Stimulated activated naive CD8-positive, alpha-beta T cell treated with anti-CD3 and anti-CD28 coated beads, Interleukin-15, amount 100 ng/mL, for 72 hours (primary cell): Measurements from ENCODE around the gene ATP5ME.

ENCODE experiments used
- ATAC-seq: fragments of 150-1000 bp; cut with Tn5 transposase; 2 replicates; pipeline ENCODE4 v1.10.0; 2021; ENCODE audit warnings: mild to moderate bottlenecking, moderate library complexity
- DNase-seq, 2 donors: peaks; one replicate each; pipeline ENCODE4 v3.0.0; 2021 to 2022
- H3K27ac Mint-ChIP-seq, 2 donors: one replicate each; pipeline ENCODE4 v1.8.0; 2022; ENCODE audit warnings: mild to moderate bottlenecking in 2 of 2, mixed read lengths in 2 of 2, moderate library complexity in 2 of 2
- H3K27me3 Mint-ChIP-seq: one replicate; pipeline ENCODE4 v1.8.0; 2022; ENCODE audit warnings: mixed read lengths
- H3K4me1 Mint-ChIP-seq: one replicate; pipeline ENCODE4 v1.8.0; 2022; ENCODE audit warnings: mild to moderate bottlenecking, mixed read lengths
- H3K4me3 Mint-ChIP-seq, 2 donors: one replicate each; pipeline ENCODE4 v1.8.0; 2022; ENCODE audit warnings: mild to moderate bottlenecking in 2 of 2, mixed read lengths in 2 of 2, moderate library complexity in 1 of 2
- H3K9me3 Mint-ChIP-seq, 2 donors: one replicate each; pipeline ENCODE4 v1.8.0; 2022; ENCODE audit warnings: mixed read lengths in 2 of 2

Gene ATP5ME

GRCh38 chr4:689723-690122 lies 15.6 kb upstream of the ATP5ME start:
- Mint-ChIP-seq H3K9me3 (no peaks in the 10 kb centered on the region), H3K4me1 (peaks cover 4% of the 10 kb centered on the region), H3K4me3 (no peak overlapping the region), H3K27ac (peak overlapping the region in 1 of 2 donors; percentile 34), H3K27me3 (peaks cover 48% of the 10 kb centered on the region)
- ATAC-seq (no peak), DNase-seq (no peak)

- DNase-seq (no peak), ATAC-seq (peak; percentile 37)
- no peaks in the 10 kb centered on the region for H3K9me3 Mint-ChIP-seq
- H3K4me3 Mint-ChIP-seq, result peak within 1 kb of the TSS; percentile 32 to 61
- peak within 1 kb of the TSS; percentile 29 to 34 for H3K27ac Mint-ChIP-seq
- peaks cover 4% of the 10 kb centered on the region for H3K4me1 Mint-ChIP-seq
- peaks cover 48% of the 10 kb centered on the region for H3K27me3 Mint-ChIP-seq
These were observed 15.0 kb upstream of the ATP5ME start, which contains the start of gene SLC49A3 for GRCh38 chr4:688854-689681. TSS of gene SLC49A3 (minus strand) at chr4:689151. CDS start at chr4:689127, 24 bp downstream.

- H3K4me3 Mint-ChIP-seq, result peak overlapping the region; percentile 32 to 61
- peaks cover 40% of the 10 kb centered on the region for H3K27me3 Mint-ChIP-seq
- peak overlapping the region in 1 of 2 donors; percentile 29 for H3K27ac Mint-ChIP-seq
- H3K4me1 Mint-ChIP-seq, result peaks cover 13% of the 10 kb centered on the region
- no peaks in the 10 kb centered on the region for H3K9me3 Mint-ChIP-seq
- DNase-seq (no peak), ATAC-seq (peak; percentile 19)
These were observed 14.1 kb upstream of the ATP5ME start for GRCh38 chr4:687971-688853.

GRCh38 chr4:687048-687970 lies 13.2 kb upstream of the ATP5ME start:
- Mint-ChIP-seq H3K4me3 (no peak overlapping the region), H3K4me1 (peaks cover 20% of the 10 kb centered on the region), H3K27me3 (peaks cover 41% of the 10 kb centered on the region), H3K9me3 (no peaks in the 10 kb centered on the region), H3K27ac (peak overlapping the region in 1 of 2 donors; percentile 14)
- no peak for ATAC-seq
- no peak for DNase-seq

- Mint-ChIP-seq H3K4me3 (no peak overlapping the region), H3K9me3 (no peaks in the 10 kb centered on the region), H3K4me1 (peaks cover 20% of the 10 kb centered on the region), H3K27me3 (peaks cover 41% of the 10 kb centered on the region), H3K27ac (no peak overlapping the region)
- ATAC-seq (no peak), DNase-seq (no peak)
These were observed 12.5 kb upstream of the ATP5ME start for GRCh38 chr4:686413-687040.

GRCh38 chr4:685679-686412 lies 11.8 kb upstream of the ATP5ME start:
- H3K4me3 Mint-ChIP-seq, result no peak overlapping the region
- no peak overlapping the region for H3K27ac Mint-ChIP-seq
- ATAC-seq, result no peak
- peaks cover 41% of the 10 kb centered on the region for H3K27me3 Mint-ChIP-seq
- no peak for DNase-seq
- H3K9me3 Mint-ChIP-seq, result no peaks in the 10 kb centered on the region
- peaks cover 22% of the 10 kb centered on the region for H3K4me1 Mint-ChIP-seq

GRCh38 chr4:684623-685327 lies 10.7 kb upstream of the ATP5ME start:
- no peak overlapping the region for H3K27ac Mint-ChIP-seq
- H3K4me3 Mint-ChIP-seq, result no peak overlapping the region
- peaks cover 31% of the 10 kb centered on the region for H3K27me3 Mint-ChIP-seq
- ATAC-seq, result no peak
- H3K4me1 Mint-ChIP-seq, result peaks cover 30% of the 10 kb centered on the region
- no peak for DNase-seq
- H3K9me3 Mint-ChIP-seq, result no peaks in the 10 kb centered on the region

GRCh38 chr4:683982-684622 lies 10.0 kb upstream of the ATP5ME start:
- DNase-seq (peak in 1 of 2 donors; percentile 53), ATAC-seq (peak; percentile 29)
- Mint-ChIP-seq H3K4me1 (peaks cover 30% of the 10 kb centered on the region), H3K27ac (no peak overlapping the region), H3K4me3 (no peak overlapping the region), H3K9me3 (no peaks in the 10 kb centered on the region), H3K27me3 (peaks cover 31% of the 10 kb centered on the region)

- ATAC-seq, result peak; percentile 6
- Mint-ChIP-seq H3K27me3 (peaks cover 28% of the 10 kb centered on the region), H3K4me3 (no peak overlapping the region), H3K27ac (no peak overlapping the region), H3K9me3 (no peaks in the 10 kb centered on the region), H3K4me1 (peaks cover 26% of the 10 kb centered on the region)
- DNase-seq, result no peak
These were observed 9.3 kb upstream of the ATP5ME start for GRCh38 chr4:683247-683897.

- Mint-ChIP-seq H3K4me1 (peaks cover 28% of the 10 kb centered on the region), H3K4me3 (peak overlapping the region in 1 of 2 donors; percentile 18), H3K27me3 (peaks cover 21% of the 10 kb centered on the region), H3K9me3 (no peaks in the 10 kb centered on the region), H3K27ac (peak overlapping the region in 1 of 2 donors; percentile 86)
- DNase-seq (no peak), ATAC-seq (no peak)
These were observed 8.6 kb upstream of the ATP5ME start for GRCh38 chr4:682490-683172.

- ATAC-seq (peak; percentile 3), DNase-seq (peak in 1 of 2 donors; percentile 54)
- Mint-ChIP-seq H3K9me3 (no peaks in the 10 kb centered on the region), H3K27me3 (peaks cover 17% of the 10 kb centered on the region), H3K4me3 (peak overlapping the region; percentile 45 to 50), H3K27ac (no peak overlapping the region), H3K4me1 (peaks cover 35% of the 10 kb centered on the region)
These were observed 7.8 kb upstream of the ATP5ME start for GRCh38 chr4:681736-682451.
